ENCODE measurements around the gene CD164L2.
"Not testable (repeated sequence)": the region's sequence is repeated elsewhere in the genome, so short reads cannot be mapped to it uniquely, and the experiment has no call there.

Gene CD164L2

DNA sequence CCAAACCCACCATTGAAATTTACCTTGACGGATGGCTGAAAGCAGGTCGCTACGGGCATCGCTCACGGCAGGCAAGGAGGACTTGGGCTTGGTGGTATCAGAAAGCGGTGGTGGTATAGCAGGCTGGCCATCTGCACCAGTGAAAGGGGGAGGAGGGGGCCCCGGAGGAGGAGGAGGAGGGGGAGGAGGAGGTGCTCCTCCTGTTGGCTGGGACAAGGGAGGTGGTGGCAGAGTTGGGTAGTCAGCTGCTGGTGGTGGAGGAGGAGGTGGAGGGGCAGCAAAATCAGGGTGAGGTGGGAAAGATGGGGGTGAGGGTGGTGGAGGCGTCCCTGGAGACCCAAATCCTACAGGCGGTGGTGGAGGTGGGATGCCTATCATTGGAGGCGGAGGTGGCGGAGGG, 26.5 kb upstream of the CD164L2 start:
- no peak for ATAC-seq
- TF ChIP-seq RARB (CRISPR knock-in tag; IDR thresholded peaks at IDR 0.05) (no peak), TCF4 (CRISPR knock-in tag; IDR thresholded peaks at IDR 0.05; ENCODE audit: borderline replicate concordance) (no peak), ARNTL (CRISPR knock-in tag; IDR thresholded peaks at IDR 0.05; ENCODE audit: borderline replicate concordance, low read depth) (no peak), CSDC2 (CRISPR knock-in tag; IDR thresholded peaks at IDR 0.05) (no peak), ESRRG (CRISPR knock-in tag; IDR thresholded peaks at IDR 0.05) (no peak), BACH2 (CRISPR knock-in tag; IDR thresholded peaks at IDR 0.05; ENCODE audit: borderline replicate concordance) (no peak), OSR1 (CRISPR knock-in tag; IDR thresholded peaks at IDR 0.05) (no peak), SNAI2 (CRISPR knock-in tag; IDR thresholded peaks at IDR 0.05) (no peak), ZFP3 (CRISPR knock-in tag; IDR thresholded peaks at IDR 0.05) (no peak)
- TF ChIP-seq, protein P1, sequence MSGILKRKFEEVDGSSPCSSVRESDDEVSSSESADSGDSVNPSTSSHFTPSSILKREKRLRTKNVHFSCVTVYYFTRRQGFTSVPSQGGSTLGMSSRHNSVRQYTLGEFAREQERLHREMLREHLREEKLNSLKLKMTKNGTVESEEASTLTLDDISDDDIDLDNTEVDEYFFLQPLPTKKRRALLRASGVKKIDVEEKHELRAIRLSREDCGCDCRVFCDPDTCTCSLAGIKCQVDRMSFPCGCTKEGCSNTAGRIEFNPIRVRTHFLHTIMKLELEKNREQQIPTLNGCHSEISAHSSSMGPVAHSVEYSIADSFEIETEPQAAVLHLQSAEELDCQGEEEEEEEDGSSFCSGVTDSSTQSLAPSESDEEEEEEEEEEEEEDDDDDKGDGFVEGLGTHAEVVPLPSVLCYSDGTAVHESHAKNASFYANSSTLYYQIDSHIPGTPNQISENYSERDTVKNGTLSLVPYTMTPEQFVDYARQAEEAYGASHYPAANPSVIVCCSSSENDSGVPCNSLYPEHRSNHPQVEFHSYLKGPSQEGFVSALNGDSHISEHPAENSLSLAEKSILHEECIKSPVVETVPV (CRISPR knock-in tag; IDR thresholded peaks at IDR 0.05) = no peak

DNA sequence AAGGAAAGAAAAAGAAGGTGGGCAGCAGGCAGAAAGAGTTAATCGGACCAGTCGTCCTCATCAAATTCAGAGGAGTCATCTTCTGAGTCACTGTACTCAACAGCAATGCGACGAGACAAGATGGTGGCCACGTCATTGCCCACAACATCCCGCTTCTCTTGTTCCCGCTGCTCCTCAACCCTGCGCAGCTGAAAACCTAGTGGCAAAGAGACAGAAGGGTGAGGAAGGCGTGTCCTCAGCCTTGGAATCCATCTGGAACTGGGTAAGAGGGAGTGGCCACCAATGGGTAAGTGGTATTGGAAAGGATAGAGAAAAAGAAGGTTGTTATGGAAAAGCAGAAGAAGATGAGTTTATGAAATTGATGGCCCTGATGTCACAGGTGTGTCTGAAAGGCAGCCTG, 25.0 kb upstream of the CD164L2 start:
- ATAC-seq = peak; percentile 13; the same call in 2 of the 3 replicates
- no peak for TF ChIP-seq POU6F1 (CRISPR knock-in tag; IDR thresholded peaks at IDR 0.05; ENCODE audit: borderline replicate concordance, low read depth)

- not testable (repeated sequence) for ATAC-seq
Observed at GRCh38 chr1:27406791-27407190, 23.7 kb upstream of the CD164L2 start.

GRCh38 chr1:27406362-27406680, 23.2 kb upstream of the CD164L2 start:
- no peak for ATAC-seq
- TF ChIP-seq PATZ1 (CRISPR knock-in tag; IDR thresholded peaks at IDR 0.05; ENCODE audit: borderline replicate concordance) = no peak
- no peak for TF ChIP-seq PPARA (CRISPR knock-in tag; IDR thresholded peaks at IDR 0.05; ENCODE audit: borderline replicate concordance)
- TF ChIP-seq ZNF70 (CRISPR knock-in tag; IDR thresholded peaks at IDR 0.05) = no peak
- TF ChIP-seq RARB (CRISPR knock-in tag; IDR thresholded peaks at IDR 0.05) = no peak
- TF ChIP-seq, protein P2, sequence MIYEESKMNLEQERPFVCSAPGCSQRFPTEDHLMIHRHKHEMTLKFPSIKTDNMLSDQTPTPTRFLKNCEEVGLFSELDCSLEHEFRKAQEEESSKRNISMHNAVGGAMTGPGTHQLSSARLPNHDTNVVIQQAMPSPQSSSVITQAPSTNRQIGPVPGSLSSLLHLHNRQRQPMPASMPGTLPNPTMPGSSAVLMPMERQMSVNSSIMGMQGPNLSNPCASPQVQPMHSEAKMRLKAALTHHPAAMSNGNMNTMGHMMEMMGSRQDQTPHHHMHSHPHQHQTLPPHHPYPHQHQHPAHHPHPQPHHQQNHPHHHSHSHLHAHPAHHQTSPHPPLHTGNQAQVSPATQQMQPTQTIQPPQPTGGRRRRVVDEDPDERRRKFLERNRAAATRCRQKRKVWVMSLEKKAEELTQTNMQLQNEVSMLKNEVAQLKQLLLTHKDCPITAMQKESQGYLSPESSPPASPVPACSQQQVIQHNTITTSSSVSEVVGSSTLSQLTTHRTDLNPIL (CRISPR knock-in tag; IDR thresholded peaks at IDR 0.05; ENCODE audit: low read depth) = no peak
- no peak for TF ChIP-seq CSDC2 (CRISPR knock-in tag; IDR thresholded peaks at IDR 0.05)
- TF ChIP-seq ZNF8 (CRISPR knock-in tag; IDR thresholded peaks at IDR 0.05) = no peak

- not testable (repeated sequence) for ATAC-seq
Observed at GRCh38 chr1:27405598-27406361, 22.6 kb upstream of the CD164L2 start.

DNA sequence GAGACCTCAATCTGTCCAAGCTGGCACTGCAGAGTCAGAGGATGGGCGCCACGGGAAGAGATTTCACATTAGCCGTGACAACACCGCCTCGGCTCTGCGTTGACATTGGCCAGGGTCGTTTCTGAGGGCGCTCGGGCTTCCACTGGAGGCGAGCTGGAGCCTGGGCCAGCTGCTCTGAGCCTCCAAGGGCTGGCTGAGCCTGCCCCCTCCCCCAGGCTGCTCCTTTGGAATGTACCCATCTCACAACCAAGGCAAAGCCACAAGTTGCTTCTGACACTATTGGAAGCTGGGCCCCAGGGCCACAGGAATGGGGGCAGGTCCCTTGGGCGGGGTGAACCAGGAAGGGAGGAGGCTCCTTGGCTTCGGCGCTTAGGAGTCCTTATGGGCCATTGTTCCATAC, 21.9 kb upstream of the CD164L2 start:
- ATAC-seq = no peak

More for the DNA sequence above, 21.9 kb upstream of the CD164L2 start:
- TF ChIP-seq, protein P2 (CRISPR knock-in tag; IDR thresholded peaks at IDR 0.05; ENCODE audit: low read depth) = no peak
- TF ChIP-seq ZNF8 (CRISPR knock-in tag; IDR thresholded peaks at IDR 0.05) (no peak), ARNTL (CRISPR knock-in tag; IDR thresholded peaks at IDR 0.05; ENCODE audit: borderline replicate concordance, low read depth) (no peak), ZFP3 (CRISPR knock-in tag; IDR thresholded peaks at IDR 0.05) (no peak), RARB (CRISPR knock-in tag; IDR thresholded peaks at IDR 0.05) (no peak), TOX (CRISPR knock-in tag; IDR thresholded peaks at IDR 0.05; ENCODE audit: borderline replicate concordance) (no peak), BACH2 (CRISPR knock-in tag; IDR thresholded peaks at IDR 0.05; ENCODE audit: borderline replicate concordance) (no peak), PPARA (CRISPR knock-in tag; IDR thresholded peaks at IDR 0.05; ENCODE audit: borderline replicate concordance) (no peak), ZFP30 (CRISPR knock-in tag; IDR thresholded peaks at IDR 0.05) (no peak), SNAI2 (CRISPR knock-in tag; IDR thresholded peaks at IDR 0.05) (no peak), CSDC2 (CRISPR knock-in tag; IDR thresholded peaks at IDR 0.05) (no peak), ISL1 (CRISPR knock-in tag; IDR thresholded peaks at IDR 0.05) (no peak), ZNF70 (CRISPR knock-in tag; IDR thresholded peaks at IDR 0.05) (no peak), ZC3H10 (CRISPR knock-in tag; IDR thresholded peaks at IDR 0.05) (no peak), POU6F1 (CRISPR knock-in tag; IDR thresholded peaks at IDR 0.05; ENCODE audit: borderline replicate concordance, low read depth) (no peak), OSR1 (CRISPR knock-in tag; IDR thresholded peaks at IDR 0.05) (no peak), GLIS3 (CRISPR knock-in tag; IDR thresholded peaks at IDR 0.05) (no peak)
- TF ChIP-seq, protein P1 (CRISPR knock-in tag; IDR thresholded peaks at IDR 0.05) = no peak
